Activated B cell treated with CpG ODN at 0.5 μM for 24 hours (primary cell): ENCODE measurements around the gene MYB. TPM values are rescaled to one million over a fixed set of nuclear protein-coding genes. Genes with fewer than 3 reads are reported as not detected.
A peak's percentile ranks its signal among the peaks of the same experiment; 100 is the strongest.

Experiments
- ATAC-seq: fragments of 200-7000 bp; cut with Tn5 transposase; one replicate; pipeline ENCODE4 v1.10.0; 2021; ENCODE audit warnings: low read depth, mild to moderate bottlenecking, moderate library complexity
- CTCF ChIA-PET: fragments of 350-600 bp; sonication (Branson Sonifier 250); formaldehyde crosslinking; loops from one replicate; lab custom pipeline; 2021; ENCODE audit warnings: antibody characterized with exemption; lab: Charles Lee
- POLR2A ChIA-PET: fragments of 350-600 bp; sonication (Branson Sonifier 250); formaldehyde crosslinking; loops from one replicate; lab custom pipeline; 2021; ENCODE audit warnings: antibody characterized with exemption; lab: Charles Lee
- DNase-seq: peaks from one replicate; pipeline ENCODE4 v3.0.0; 2022
- H3K27ac Mint-ChIP-seq: one replicate; pipeline ENCODE4 v1.8.0; 2020; ENCODE audit warnings: mixed read lengths
- H3K27me3 Mint-ChIP-seq: one replicate; pipeline ENCODE4 v1.8.0; 2021; ENCODE audit warnings: mixed read lengths
- H3K36me3 Mint-ChIP-seq: one replicate; pipeline ENCODE4 v1.8.0; 2021; ENCODE audit warnings: low read depth, mixed read lengths
- H3K4me1 Mint-ChIP-seq: one replicate; pipeline ENCODE4 v1.8.0; 2021; ENCODE audit warnings: mixed read lengths
- H3K4me3 Mint-ChIP-seq: one replicate; pipeline ENCODE4 v1.8.0; 2020; ENCODE audit warnings: mild to moderate bottlenecking, mixed read lengths
- H3K9me3 Mint-ChIP-seq: one replicate; pipeline ENCODE4 v1.8.0; 2020; ENCODE audit warnings: mixed read lengths
- intact Hi-C: fragments of 100-400 bp; cut with micrococcal nuclease; formaldehyde crosslinking; loops from one replicate; pipeline ENCODE4 v1.15.1; 2024
- total RNA-seq: library from RNA; stranded (reverse); gene quantifications from 2 replicates; pipeline ENCODE4 v1.2.3, GENCODE V29; 2022
- TF ChIP-seq, protein P1 (sequence below): fragments of 200-600 bp; IDR thresholded peaks from one replicate; pipeline ENCODE4 v1.8.0; 2022; ENCODE audit warnings: antibody characterized with exemption, mild to moderate bottlenecking

MYB gene
- total RNA-seq, 1 donor from 2014 or later, result 3.2 TPM

DNA sequence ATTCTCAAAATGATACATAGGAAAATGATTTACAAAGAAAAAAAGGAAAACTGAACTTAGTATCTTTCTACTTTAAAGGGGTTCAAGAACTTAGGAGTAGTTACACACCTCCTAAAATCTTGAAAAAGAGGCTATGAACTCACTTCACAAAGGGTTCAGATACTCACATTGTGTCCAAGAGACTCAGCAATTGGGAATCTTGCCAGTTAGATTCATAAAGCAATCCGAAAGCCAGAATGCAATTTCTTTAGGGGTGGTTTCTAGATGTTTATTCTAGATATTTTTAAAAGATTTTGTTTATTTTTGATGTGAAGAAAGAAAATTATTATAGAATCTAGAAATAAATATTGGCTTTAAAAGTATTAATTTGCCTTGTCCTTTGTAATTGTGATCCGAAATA lies 1.7 kb upstream of the MYB start:
- no peaks in the 10 kb centered on the region for H3K9me3 Mint-ChIP-seq
- H3K4me3 Mint-ChIP-seq, result no peak overlapping the region
- intact Hi-C loops, result no loop called here
- DNase-seq (no peak), ATAC-seq (no peak)
- TF ChIP-seq, protein P1, sequence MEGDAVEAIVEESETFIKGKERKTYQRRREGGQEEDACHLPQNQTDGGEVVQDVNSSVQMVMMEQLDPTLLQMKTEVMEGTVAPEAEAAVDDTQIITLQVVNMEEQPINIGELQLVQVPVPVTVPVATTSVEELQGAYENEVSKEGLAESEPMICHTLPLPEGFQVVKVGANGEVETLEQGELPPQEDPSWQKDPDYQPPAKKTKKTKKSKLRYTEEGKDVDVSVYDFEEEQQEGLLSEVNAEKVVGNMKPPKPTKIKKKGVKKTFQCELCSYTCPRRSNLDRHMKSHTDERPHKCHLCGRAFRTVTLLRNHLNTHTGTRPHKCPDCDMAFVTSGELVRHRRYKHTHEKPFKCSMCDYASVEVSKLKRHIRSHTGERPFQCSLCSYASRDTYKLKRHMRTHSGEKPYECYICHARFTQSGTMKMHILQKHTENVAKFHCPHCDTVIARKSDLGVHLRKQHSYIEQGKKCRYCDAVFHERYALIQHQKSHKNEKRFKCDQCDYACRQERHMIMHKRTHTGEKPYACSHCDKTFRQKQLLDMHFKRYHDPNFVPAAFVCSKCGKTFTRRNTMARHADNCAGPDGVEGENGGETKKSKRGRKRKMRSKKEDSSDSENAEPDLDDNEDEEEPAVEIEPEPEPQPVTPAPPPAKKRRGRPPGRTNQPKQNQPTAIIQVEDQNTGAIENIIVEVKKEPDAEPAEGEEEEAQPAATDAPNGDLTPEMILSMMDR, result no peak
- H3K27me3 Mint-ChIP-seq, result no peaks in the 10 kb centered on the region
- ChIA-PET POLR2A (interaction anchor here (1.0 kb wide), 1 partner anchor 1111 kb away, joined by 3 read pairs; no protein-coding TSS in a partner anchor), CTCF (no interaction called here)
- peaks cover 3% of the 10 kb centered on the region for H3K36me3 Mint-ChIP-seq
- no peak overlapping the region for H3K27ac Mint-ChIP-seq
- peaks cover 41% of the 10 kb centered on the region for H3K4me1 Mint-ChIP-seq

DNA sequence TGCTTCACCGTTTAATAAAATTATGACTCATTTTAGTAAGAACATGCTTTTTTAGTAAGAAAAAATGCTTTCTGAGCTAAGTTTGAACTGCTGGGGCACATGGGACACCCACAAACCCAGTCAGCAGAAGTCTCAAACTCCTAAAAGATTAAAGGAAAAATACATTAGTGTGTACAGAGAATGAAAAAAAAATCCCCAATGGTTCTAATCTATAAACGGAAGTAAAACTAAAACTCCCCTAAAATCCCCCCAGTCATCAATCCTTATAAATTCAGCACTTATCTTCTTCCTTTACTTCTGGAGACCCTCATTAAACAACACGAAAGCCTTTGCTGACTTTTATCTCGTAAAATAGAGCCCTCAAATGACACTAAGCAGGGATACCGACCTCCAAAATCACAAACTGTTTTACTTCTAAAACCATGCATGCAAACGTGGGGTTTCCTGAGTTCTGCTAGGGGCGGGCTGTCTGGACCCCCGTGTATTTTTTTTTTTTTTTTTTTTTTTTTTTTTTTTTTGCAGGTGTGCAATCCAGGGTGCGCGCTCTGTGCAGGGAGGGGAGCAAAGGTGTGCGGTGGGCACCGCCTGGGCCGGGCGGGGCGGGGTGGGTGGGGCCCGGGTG lies 1.1 kb upstream of the MYB start:
- ChIA-PET CTCF (no interaction called here), POLR2A (interaction anchor here (1.0 to 2.8 kb wide), 4 partner anchors 10 to 1110 kb away, joined by 4 to 16 read pairs (median 10); partner anchors contain the start of genes BCLAF1 and HBS1L)
- Mint-ChIP-seq H3K27me3 (no peaks in the 10 kb centered on the region), H3K4me3 (peak overlapping the region; percentile 85), H3K4me1 (peaks cover 41% of the 10 kb centered on the region), H3K9me3 (no peaks in the 10 kb centered on the region), H3K36me3 (peaks cover 3% of the 10 kb centered on the region), H3K27ac (peak overlapping the region; percentile 88)
- ATAC-seq, result peak; percentile 4
- intact Hi-C loops, result loop anchor here (1.0 to 5.0 kb wide), 8 partner anchors 17 to 1227 kb away; partner anchors contain the start of genes BCLAF1 and TBPL1
- TF ChIP-seq, protein P1, result no peak
- DNase-seq, result no peak

DNA sequence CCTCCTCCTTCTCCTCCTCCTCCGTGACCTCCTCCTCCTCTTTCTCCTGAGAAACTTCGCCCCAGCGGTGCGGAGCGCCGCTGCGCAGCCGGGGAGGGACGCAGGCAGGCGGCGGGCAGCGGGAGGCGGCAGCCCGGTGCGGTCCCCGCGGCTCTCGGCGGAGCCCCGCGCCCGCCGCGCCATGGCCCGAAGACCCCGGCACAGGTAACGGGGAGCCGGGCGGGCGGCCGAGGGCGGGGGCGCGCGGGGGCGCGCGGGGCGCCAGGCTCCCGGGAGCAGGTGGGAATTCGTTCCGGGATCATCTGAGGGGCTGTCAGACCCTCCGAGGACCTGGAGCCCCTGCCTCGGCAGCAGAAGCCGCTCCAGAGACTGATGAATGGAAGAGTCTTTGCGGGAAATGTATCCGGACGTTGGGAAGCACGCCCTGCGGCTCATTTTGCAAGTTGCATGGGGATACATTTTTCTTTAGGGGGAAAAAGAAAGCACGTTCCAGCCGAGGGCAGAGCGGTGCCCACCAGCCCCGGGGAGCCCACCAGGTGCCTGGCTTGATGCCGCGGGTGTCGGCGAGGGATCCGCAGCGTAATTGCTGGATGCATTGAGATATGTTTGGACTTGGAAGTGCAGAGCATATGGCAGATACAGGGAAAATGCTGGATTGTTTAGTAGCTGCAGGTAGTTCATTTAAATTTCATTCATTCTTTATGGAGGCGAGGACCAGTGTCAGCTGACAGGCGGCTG lies 394 bp downstream of the MYB start:
- no peaks in the 10 kb centered on the region for H3K9me3 Mint-ChIP-seq
- H3K36me3 Mint-ChIP-seq, result peaks cover 3% of the 10 kb centered on the region
- intact Hi-C loops, result loop anchor here (1.0 to 5.0 kb wide), 10 partner anchors 93 to 1229 kb away; partner anchors contain the start of genes AHI1 and TBPL1
- CTCF ChIA-PET, result interaction anchor here (0.6 to 1.0 kb wide), 2 partner anchors 22 to 37 kb away, joined by 3 read pairs; no protein-coding TSS in a partner anchor
- POLR2A ChIA-PET, result interaction anchor here (0.6 to 2.8 kb wide), 6 partner anchors 9 to 127 kb away, joined by 3 to 16 read pairs (median 10); partner anchors contain the start of gene HBS1L
- peaks cover 39% of the 10 kb centered on the region for H3K4me1 Mint-ChIP-seq
- ATAC-seq (peak; percentile 6), DNase-seq (peak; percentile 23)
- TF ChIP-seq, protein P1, result no peak
- no peaks in the 10 kb centered on the region for H3K27me3 Mint-ChIP-seq
- H3K27ac Mint-ChIP-seq, result peak overlapping the region; percentile 54
- H3K4me3 Mint-ChIP-seq, result peak overlapping the region; percentile 87

DNA sequence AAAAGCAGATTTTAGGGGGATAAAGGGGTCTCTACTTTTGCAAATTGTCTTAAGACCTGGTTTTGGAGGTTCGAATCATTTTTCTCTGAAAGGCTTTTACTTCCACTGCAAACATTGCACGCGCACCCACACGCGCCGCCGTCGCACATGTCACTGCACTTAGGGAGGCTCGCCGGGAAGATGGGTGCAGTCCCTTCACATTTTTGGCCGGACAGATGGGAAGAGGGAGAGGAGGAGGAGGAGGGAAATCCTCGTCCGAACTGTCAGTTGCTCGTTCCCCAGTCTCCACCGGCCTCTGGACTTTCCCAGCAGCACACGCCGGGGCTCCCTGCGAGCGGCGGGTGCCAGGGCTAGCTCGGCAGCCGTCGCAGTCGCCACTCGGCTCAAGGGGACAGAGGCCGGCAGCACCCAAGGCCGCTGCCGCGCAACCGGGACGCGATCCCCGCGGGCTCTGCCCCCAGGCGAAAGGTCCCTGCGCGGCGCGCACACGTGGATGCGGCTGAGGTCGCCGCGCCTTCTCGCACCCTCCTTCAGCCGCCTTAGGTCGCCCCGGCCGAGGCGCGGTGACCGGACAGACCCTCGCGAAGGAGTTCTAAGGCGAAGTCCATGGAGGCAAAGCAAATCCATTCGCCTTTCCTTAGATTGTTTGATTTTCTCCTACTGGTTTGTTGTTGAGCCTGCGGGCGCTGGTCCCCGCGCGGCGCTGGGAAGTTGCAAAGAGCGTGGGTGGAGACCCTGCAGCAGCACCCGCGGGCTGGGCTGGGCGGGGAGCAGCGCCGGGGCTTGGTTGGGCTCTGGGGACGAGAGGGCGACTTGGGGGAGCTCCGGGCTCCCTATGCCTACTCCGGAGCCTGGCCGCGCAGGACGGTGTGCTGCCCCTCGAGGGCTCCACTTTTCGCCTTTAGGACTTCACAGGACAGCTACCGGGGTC lies 1.2 kb downstream of the MYB start:
- peaks cover 34% of the 10 kb centered on the region for H3K4me1 Mint-ChIP-seq
- peak; percentile 35 for DNase-seq
- CTCF ChIA-PET, result interaction anchor here (1.2 to 2.5 kb wide), 3 partner anchors 12 to 93 kb away, joined by 3 to 14 read pairs (median 3); no protein-coding TSS in a partner anchor
- H3K36me3 Mint-ChIP-seq, result peaks cover 3% of the 10 kb centered on the region
- peak; percentile 15 for ATAC-seq
- peak overlapping the region; percentile 54 for H3K27ac Mint-ChIP-seq
- H3K4me3 Mint-ChIP-seq, result peak overlapping the region; percentile 87
- no peaks in the 10 kb centered on the region for H3K9me3 Mint-ChIP-seq
- TF ChIP-seq, protein P1, result no peak
- POLR2A ChIA-PET, result interaction anchor here (0.6 to 2.8 kb wide), 9 partner anchors 8 to 1071 kb away, joined by 3 to 16 read pairs (median 5); partner anchors contain the start of gene HBS1L
- intact Hi-C loops, result loop anchor here (1.0 to 5.0 kb wide), 10 partner anchors 37 to 1025 kb away; partner anchors contain the start of gene HBS1L
- no peaks in the 10 kb centered on the region for H3K27me3 Mint-ChIP-seq
